Activated CD4-positive, alpha-beta memory T cell treated with anti-CD3 and anti-CD28 coated beads for 36 hours (primary cell): ENCODE measurements around the gene MT1G. TPM values are rescaled to one million over a fixed set of nuclear protein-coding genes. Genes with fewer than 3 reads are reported as not detected.

ENCODE experiments used
- CTCF ChIA-PET: fragments of 350-600 bp; sonication (Branson Sonifier 250); formaldehyde crosslinking; loops from one replicate; lab custom pipeline; 2021; ENCODE audit warnings: antibody characterized with exemption, inconsistent platforms; lab: Charles Lee
- POLR2A ChIA-PET: fragments of 350-600 bp; sonication (Branson Sonifier 250); formaldehyde crosslinking; loops from one replicate; lab custom pipeline; 2021; ENCODE audit warnings: antibody characterized with exemption; lab: Charles Lee
- DNase-seq: peaks from one replicate; pipeline ENCODE4 v3.0.0-alpha.2; 2020
- H3K27ac Mint-ChIP-seq: one replicate; pipeline ENCODE4 v1.8.0; 2021; ENCODE audit warnings: mixed read lengths
- H3K27me3 Mint-ChIP-seq: one replicate; pipeline ENCODE4 v1.8.0; 2021; ENCODE audit warnings: mixed read lengths
- H3K36me3 Mint-ChIP-seq: one replicate; pipeline ENCODE4 v1.8.0; 2021; ENCODE audit warnings: mixed read lengths
- H3K4me1 Mint-ChIP-seq: one replicate; pipeline ENCODE4 v1.8.0; 2021; ENCODE audit warnings: low read depth, mixed read lengths
- H3K4me3 Mint-ChIP-seq: one replicate; pipeline ENCODE4 v1.8.0; 2021; ENCODE audit warnings: mild to moderate bottlenecking, mixed read lengths
- H3K9me3 Mint-ChIP-seq: one replicate; pipeline ENCODE4 v1.8.0; 2021; ENCODE audit warnings: mixed read lengths
- intact Hi-C: fragments of 100-400 bp; cut with micrococcal nuclease; formaldehyde crosslinking; loops from one replicate; pipeline ENCODE4 v1.15.1; 2023
- total RNA-seq, 2 experiments: library from RNA; stranded (reverse); gene quantifications; one replicate each; pipeline ENCODE4 v1.2.3, GENCODE V29; 2021

MT1G gene
- total RNA-seq, 2 experiments from 2014 or later: 5.0 to 5.8 TPM

- H3K4me3 Mint-ChIP-seq: peak overlapping the region; percentile 54
- peaks cover 36% of the 10 kb centered on the region for H3K27me3 Mint-ChIP-seq
- no peak overlapping the region for H3K27ac Mint-ChIP-seq
- POLR2A ChIA-PET: no interaction called here
- intact Hi-C loops: loop anchor here (1.0 to 5.0 kb wide), 5 partner anchors 15 to 66 kb away; partner anchors contain the start of genes MT1X and MT2A
- peaks cover 18% of the 10 kb centered on the region for H3K4me1 Mint-ChIP-seq
- CTCF ChIA-PET: interaction anchor here (0.6 to 3.2 kb wide), 25 partner anchors 9 to 370 kb away, joined by 3 to 27 read pairs (median 4); partner anchors contain the start of genes MT1E and MT2A
- no peaks in the 10 kb centered on the region for H3K36me3 Mint-ChIP-seq
- H3K9me3 Mint-ChIP-seq: no peaks in the 10 kb centered on the region
- peak; percentile 89 for DNase-seq
Observed at GRCh38 chr16:56643080-56643778, 24.6 kb downstream of the MT1G start.

DNA sequence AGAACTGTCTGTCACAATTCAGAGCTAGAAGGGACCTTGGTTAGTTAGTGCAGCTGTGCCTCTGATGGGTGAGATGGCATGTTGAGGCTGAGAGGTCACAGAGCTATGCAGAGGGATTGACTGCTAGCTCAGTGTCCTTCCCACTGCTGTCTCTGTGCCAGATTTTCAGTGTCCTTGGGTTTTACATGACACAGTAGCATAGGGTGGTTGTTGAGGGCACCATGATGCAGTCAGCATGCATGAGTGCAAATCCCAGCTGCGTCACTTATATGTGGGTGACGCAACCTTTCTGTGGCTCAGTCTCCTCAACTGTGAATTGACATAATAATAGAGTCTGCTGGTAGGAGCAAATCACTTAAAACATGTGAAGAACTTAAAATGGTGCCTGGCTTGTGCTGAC lies 26.7 kb downstream of the MT1G start:
- no peak for DNase-seq
- Mint-ChIP-seq H3K4me1 (peaks cover 24% of the 10 kb centered on the region), H3K9me3 (no peaks in the 10 kb centered on the region), H3K36me3 (no peaks in the 10 kb centered on the region), H3K4me3 (no peak overlapping the region), H3K27me3 (peaks cover 47% of the 10 kb centered on the region), H3K27ac (no peak overlapping the region)
- intact Hi-C loops: loop anchor here (5.0 kb wide), 1 partner anchor 41 kb away; the partner anchor contains the start of gene MT1X
- ChIA-PET CTCF (interaction anchor here (1.4 kb wide), 1 partner anchor 61 kb away, joined by 5 read pairs; no protein-coding TSS in a partner anchor), POLR2A (no interaction called here)

- CTCF ChIA-PET: no interaction called here
Observed at GRCh38 chr16:56640076-56640475, 27.8 kb downstream of the MT1G start.

GRCh38 chr16:56639045-56639444 lies 28.8 kb downstream of the MT1G start:
- POLR2A ChIA-PET: no interaction called here
- peaks cover 33% of the 10 kb centered on the region for H3K4me1 Mint-ChIP-seq
- no peaks in the 10 kb centered on the region for H3K36me3 Mint-ChIP-seq
- CTCF ChIA-PET: no interaction called here
- H3K9me3 Mint-ChIP-seq: no peaks in the 10 kb centered on the region
- peaks cover 64% of the 10 kb centered on the region for H3K27me3 Mint-ChIP-seq
- no peak overlapping the region for H3K4me3 Mint-ChIP-seq
- no peak overlapping the region for H3K27ac Mint-ChIP-seq
- no peak for DNase-seq
- intact Hi-C loops: no loop called here

More at GRCh38 chr16:56640076-56640475, 27.8 kb downstream of the MT1G start:
- DNase-seq: no peak
- Mint-ChIP-seq H3K9me3 (no peaks in the 10 kb centered on the region), H3K27me3 (peaks cover 54% of the 10 kb centered on the region), H3K4me1 (peaks cover 31% of the 10 kb centered on the region), H3K4me3 (no peak overlapping the region), H3K27ac (no peak overlapping the region), H3K36me3 (no peaks in the 10 kb centered on the region)
- POLR2A ChIA-PET: no interaction called here
- intact Hi-C loops: loop anchor here (5.0 kb wide), 1 partner anchor 42 kb away; the partner anchor contains the start of gene MT1X

DNA sequence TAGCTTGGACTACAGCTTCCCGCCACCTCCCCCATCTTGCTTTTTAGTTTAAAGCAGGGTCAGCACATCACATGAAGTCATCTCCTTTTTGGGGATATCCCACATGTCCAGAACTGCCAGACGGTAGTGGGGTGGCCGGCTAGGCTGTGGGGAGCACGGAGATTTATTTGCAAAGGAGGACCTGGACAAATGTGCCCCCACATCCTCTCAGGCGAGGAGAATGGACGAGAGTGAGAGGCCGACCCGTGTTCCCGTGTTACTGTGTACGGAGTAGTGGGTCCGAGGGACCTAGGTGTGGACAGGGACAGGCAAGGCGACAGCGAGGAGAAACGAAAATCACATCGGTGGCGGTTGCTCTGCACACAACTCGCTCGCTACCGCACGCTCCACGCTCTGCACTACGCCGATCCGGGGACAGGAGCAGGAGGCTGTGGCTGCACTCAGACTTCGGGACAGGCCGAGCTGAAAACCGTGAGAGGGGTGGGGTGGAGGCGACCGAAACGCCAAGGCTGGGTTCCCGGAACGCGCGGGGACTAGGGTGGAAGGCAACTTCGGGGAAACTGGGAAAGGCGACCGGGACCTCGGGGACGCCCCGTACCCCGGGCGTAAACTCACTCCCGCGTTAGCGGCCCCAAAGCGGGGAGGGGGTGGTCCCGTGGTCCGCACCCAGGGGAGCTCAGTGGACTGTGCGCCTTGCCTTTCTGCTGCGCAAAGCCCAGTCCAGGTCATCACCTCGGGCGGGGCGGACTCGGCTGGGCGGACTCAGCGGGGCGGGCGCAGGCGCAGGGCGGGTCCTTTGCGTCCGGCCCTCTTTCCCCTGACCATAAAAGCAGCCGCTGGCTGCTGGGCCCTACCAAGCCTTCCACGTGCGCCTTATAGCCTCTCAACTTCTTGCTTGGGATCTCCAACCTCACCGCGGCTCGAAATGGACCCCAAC lies 29.8 kb downstream of the MT1G start, which contains the start of gene MT1A:
Gene MT1A, plus strand, starts transcription at position 853 of the 937 bp plus-strand sequence. Its CDS starts 73 bp downstream, at position 926.
- no peak within 1 kb of the TSS for H3K27ac Mint-ChIP-seq
- H3K4me1 Mint-ChIP-seq: peaks cover 25% of the 10 kb centered on the region
- ChIA-PET CTCF (interaction anchor here (1.0 kb wide), 1 partner anchor 29 kb away, joined by 3 read pairs; the partner anchor contains the start of gene MT2A), POLR2A (no interaction called here)
- no peaks in the 10 kb centered on the region for H3K36me3 Mint-ChIP-seq
- DNase-seq: peak; percentile 37
- peak within 1 kb of the TSS; percentile 65 for H3K4me3 Mint-ChIP-seq
- intact Hi-C loops: no loop called here
- no peaks in the 10 kb centered on the region for H3K9me3 Mint-ChIP-seq
- peaks cover 74% of the 10 kb centered on the region for H3K27me3 Mint-ChIP-seq

DNA sequence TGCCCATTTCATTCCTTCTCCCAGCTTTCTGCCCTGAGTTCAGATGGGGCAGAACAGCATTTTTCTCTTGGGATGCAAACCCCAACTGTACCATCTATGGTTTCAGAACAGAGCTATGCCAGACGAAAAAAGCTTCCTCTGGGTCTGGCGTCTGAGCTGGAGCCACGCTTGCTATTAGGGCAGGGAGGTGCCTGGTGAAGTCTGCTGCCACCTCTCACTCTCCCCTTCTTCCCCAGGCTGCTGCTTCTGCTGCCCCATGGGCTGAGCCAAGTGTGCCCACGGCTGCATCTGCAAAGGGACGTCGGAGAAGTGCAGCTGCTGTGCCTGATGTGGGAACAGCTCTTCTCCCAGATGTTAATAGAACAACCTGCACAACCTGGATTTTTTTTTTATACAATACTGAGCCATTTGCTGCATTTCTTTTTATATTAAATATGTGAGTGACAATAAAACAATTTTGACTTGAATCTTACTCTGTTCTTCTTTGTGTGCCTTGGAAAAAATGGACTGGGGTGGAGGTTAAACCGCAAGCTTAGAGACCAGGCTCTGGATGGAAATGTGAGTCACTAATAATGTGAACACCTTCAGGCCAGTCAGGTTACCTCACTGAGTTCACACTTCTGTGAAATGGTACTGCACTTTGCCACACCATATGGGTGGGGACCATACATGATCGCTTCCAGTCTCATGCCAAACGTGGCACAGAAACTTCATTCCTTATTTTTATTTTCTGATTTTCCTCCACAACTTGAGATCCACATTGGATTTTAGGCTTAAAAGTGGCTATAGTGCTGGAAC lies 31.1 kb downstream of the MT1G start:
- DNase-seq: no peak
- Mint-ChIP-seq H3K4me3 (no peak overlapping the region), H3K27me3 (peaks cover 85% of the 10 kb centered on the region), H3K27ac (no peak overlapping the region), H3K9me3 (no peaks in the 10 kb centered on the region), H3K4me1 (peaks cover 22% of the 10 kb centered on the region), H3K36me3 (no peaks in the 10 kb centered on the region)
- ChIA-PET CTCF (interaction anchor here (0.6 kb wide), 1 partner anchor 65 kb away, joined by 5 read pairs; no protein-coding TSS in a partner anchor), POLR2A (interaction anchor here (0.6 kb wide), 1 partner anchor 158 kb away, joined by 3 read pairs; no protein-coding TSS in a partner anchor)
- intact Hi-C loops: no loop called here

DNA sequence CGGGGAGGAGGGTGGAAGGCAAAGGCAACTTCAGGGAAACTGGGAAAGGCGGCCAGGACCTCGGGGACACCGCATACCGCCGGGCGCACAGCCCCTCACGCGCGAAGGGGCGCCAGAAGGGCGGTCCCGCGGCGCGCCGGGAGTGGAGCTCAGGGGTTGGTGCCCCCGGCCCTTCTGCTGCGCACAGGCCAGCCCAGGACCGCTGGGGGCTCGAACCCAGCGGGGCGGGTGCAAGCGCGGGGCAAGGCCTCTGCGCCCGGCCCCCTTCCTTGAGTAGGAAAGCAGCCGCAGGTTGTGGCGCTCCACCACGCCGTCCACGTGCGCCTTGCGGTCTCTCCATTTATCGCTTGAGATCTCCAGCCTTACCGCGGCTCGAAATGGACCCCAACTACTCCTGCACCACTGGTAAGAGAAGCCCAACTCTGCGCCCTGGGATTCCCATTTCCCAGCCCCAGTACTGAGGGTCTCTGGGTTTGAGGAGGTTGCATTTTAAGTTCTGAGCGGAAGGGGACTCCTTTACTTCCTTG lies 32.4 kb downstream of the MT1G start:
- Mint-ChIP-seq H3K27me3 (peaks cover 90% of the 10 kb centered on the region), H3K9me3 (no peaks in the 10 kb centered on the region), H3K27ac (no peak overlapping the region), H3K4me3 (no peak overlapping the region), H3K36me3 (no peaks in the 10 kb centered on the region), H3K4me1 (peaks cover 24% of the 10 kb centered on the region)
- CTCF ChIA-PET: interaction anchor here (1.3 kb wide), 1 partner anchor 35 kb away, joined by 4 read pairs; no protein-coding TSS in a partner anchor
- POLR2A ChIA-PET: interaction anchor here (0.6 kb wide), 1 partner anchor 23 kb away, joined by 3 read pairs; no protein-coding TSS in a partner anchor
- intact Hi-C loops: no loop called here
- DNase-seq: no peak

DNA sequence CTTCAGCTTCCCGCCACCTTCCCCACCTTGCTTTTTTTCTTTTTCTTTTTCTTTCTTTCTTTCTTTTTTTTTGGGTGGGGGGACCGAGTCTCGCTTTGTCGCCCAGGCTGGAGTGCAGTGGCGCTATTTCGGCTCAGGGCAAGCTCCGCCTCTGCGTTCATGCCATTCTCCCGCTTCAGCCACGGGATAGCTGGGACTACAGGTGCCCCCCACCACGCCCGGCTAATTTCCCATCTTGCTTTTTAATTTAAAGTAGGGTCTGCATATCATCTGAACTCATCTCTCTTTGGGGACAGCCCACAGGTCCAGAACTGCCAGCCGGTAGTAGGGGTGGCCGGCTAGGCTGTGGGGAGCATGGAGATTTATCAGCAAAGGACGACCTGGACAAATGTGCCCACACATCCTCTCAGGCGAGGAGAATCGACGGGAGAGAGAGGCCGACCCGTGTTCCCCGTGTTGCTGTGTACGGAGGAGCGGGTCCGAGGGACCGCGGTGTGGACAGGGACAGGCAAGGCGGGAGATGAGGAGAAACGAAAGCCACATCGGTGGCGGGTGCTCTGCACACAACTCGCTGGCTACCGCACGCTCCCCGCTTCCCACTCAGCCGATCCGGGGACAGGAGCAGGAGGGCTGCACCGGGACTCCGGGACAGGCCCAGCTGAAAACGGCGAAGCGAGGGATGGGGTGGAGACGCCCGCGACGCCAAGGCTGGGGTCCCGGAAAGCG lies 33.0 kb downstream of the MT1G start:
- DNase-seq: no peak
- ChIA-PET POLR2A (interaction anchor here (1.0 kb wide), 1 partner anchor 23 kb away, joined by 4 read pairs; no protein-coding TSS in a partner anchor), CTCF (interaction anchor here (0.6 to 1.3 kb wide), 4 partner anchors 9 to 183 kb away, joined by 3 to 4 read pairs (median 4); partner anchors contain the start of genes NUDT21 and OGFOD1)
- no peaks in the 10 kb centered on the region for H3K36me3 Mint-ChIP-seq
- intact Hi-C loops: no loop called here
- H3K9me3 Mint-ChIP-seq: no peaks in the 10 kb centered on the region
- H3K27ac Mint-ChIP-seq: no peak overlapping the region
- H3K27me3 Mint-ChIP-seq: peaks cover 89% of the 10 kb centered on the region
- H3K4me3 Mint-ChIP-seq: peak overlapping the region; percentile 28
- H3K4me1 Mint-ChIP-seq: peaks cover 24% of the 10 kb centered on the region

DNA sequence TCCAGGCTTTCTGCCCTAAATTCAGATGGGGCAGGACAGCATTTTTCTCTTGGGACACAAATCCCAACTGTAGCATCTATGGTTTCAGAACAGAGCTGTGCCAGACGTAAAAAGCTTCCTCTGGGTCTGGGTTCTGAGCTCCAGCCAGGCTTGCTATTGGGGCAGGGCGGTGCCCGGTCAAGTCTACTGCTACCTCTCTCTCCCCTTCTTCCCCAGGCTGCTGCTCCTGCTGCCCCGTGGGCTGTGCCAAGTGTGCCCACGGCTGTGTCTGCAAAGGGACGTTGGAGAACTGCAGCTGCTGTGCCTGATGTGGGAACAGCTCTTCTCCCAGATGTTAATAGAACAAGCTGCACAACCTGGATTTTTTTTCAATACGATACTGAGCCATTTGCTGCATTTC lies 34.3 kb downstream of the MT1G start:
- CTCF ChIA-PET: interaction anchor here (1.4 kb wide), 1 partner anchor 68 kb away, joined by 7 read pairs; no protein-coding TSS in a partner anchor
- H3K9me3 Mint-ChIP-seq: no peaks in the 10 kb centered on the region
- no peak overlapping the region for H3K27ac Mint-ChIP-seq
- DNase-seq: no peak
- no peaks in the 10 kb centered on the region for H3K36me3 Mint-ChIP-seq
- intact Hi-C loops: no loop called here
- POLR2A ChIA-PET: no interaction called here
- H3K4me3 Mint-ChIP-seq: no peak overlapping the region
- H3K27me3 Mint-ChIP-seq: peaks cover 78% of the 10 kb centered on the region
- peaks cover 24% of the 10 kb centered on the region for H3K4me1 Mint-ChIP-seq

DNA sequence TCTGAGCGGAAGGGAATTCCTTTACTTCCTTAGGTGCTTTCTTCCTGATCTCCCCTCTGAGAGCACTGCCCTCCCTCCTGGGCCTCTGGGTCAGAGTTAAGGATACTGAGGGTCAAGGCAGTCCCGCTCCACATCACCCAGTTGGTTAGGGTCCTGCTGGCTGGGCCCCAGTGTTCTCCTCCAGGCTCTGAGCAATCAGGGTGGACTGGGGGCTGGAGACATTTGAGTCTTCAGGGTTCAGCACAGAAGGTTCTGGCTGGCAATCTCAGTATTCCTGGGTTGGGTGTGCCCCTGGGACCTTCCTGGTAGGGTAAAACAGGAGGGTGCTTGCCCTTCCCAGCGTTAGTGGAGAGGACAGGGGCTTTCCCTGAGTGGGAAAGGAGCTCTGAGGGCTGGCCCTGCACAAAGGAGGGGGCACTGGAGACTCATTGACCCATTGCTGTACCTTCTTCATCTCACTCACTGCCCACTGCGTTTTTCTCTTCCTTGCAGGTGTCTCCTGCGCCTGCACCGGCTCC lies 35.0 kb downstream of the MT1G start:
- Mint-ChIP-seq H3K27me3 (peaks cover 76% of the 10 kb centered on the region), H3K27ac (no peak overlapping the region), H3K4me3 (no peak overlapping the region), H3K36me3 (no peaks in the 10 kb centered on the region), H3K9me3 (no peaks in the 10 kb centered on the region), H3K4me1 (peaks cover 22% of the 10 kb centered on the region)
- ChIA-PET POLR2A (no interaction called here), CTCF (interaction anchor here (1.4 kb wide), 1 partner anchor 69 kb away, joined by 7 read pairs; no protein-coding TSS in a partner anchor)
- intact Hi-C loops: no loop called here
- DNase-seq: no peak
